HUDEP-2 (cell line): ENCODE measurements around the gene GPT2.
A peak's percentile ranks its signal among the peaks of the same experiment; 100 is the strongest.

ENCODE experiments used
- DNase-seq, 76 experiments: peaks; one replicate each; lab custom pipeline; 2025; ENCODE audit not compliant: unreplicated experiment in 76 of 76; lab: John Stamatoyannopoulos, UW

GPT2 gene

GRCh38 chr16:46883690-46884512 lies at the start of gene GPT2:
GPT2 (plus strand) TSS chr16:46884362; CDS start chr16:46884716, 354 bp downstream.
- peak in 74 of 76 experiments; percentile 49 to 95 (median 83) for DNase-seq

GRCh38 chr16:46836534-46837530 lies 47.3 kb upstream of the GPT2 start:
- no peak for DNase-seq

- no peak for DNase-seq
These were observed 44.1 kb upstream of the GPT2 start for GRCh38 chr16:46839986-46840443.

GRCh38 chr16:46842192-46842895 lies 41.8 kb upstream of the GPT2 start:
- DNase-seq, result no peak

GRCh38 chr16:46843898-46844642 lies 40.1 kb upstream of the GPT2 start:
- DNase-seq, result no peak

GRCh38 chr16:46844771-46845170 lies 39.4 kb upstream of the GPT2 start:
- no peak for DNase-seq

GRCh38 chr16:46845952-46846351 lies 38.2 kb upstream of the GPT2 start:
- no peak for DNase-seq

GRCh38 chr16:46848768-46849764 lies 35.1 kb upstream of the GPT2 start:
- DNase-seq, result no peak

GRCh38 chr16:46850619-46851555 lies 33.3 kb upstream of the GPT2 start:
- DNase-seq, result no peak

- DNase-seq, result no peak
These were observed 32.0 kb upstream of the GPT2 start for GRCh38 chr16:46852130-46852529.

- DNase-seq, result peak in 49 of 76 experiments; percentile 3 to 69 (median 34)
These were observed 30.3 kb upstream of the GPT2 start for GRCh38 chr16:46853713-46854443.

- DNase-seq, result no peak
These were observed 29.3 kb upstream of the GPT2 start for GRCh38 chr16:46854846-46855245.

GRCh38 chr16:46855389-46855788 lies 28.8 kb upstream of the GPT2 start:
- no peak for DNase-seq

GRCh38 chr16:46857368-46857945 lies 26.7 kb upstream of the GPT2 start:
- no peak for DNase-seq

- DNase-seq, result no peak
These were observed 26.0 kb upstream of the GPT2 start for GRCh38 chr16:46858151-46858550.

GRCh38 chr16:46859719-46860152 lies 24.4 kb upstream of the GPT2 start:
- no peak for DNase-seq
